GM12872 (cell line): ENCODE data around the gene C9orf43.

Source experiments
- CTCF ChIP-seq: IDR thresholded peaks from 3 replicates; pipeline ENCODE4 v1.5.1; 2011; ENCODE audit warnings: low read depth, mild to moderate bottlenecking, low read length, moderate library complexity; ENCODE audit not compliant: insufficient read depth

The C9orf43 gene

GRCh38 chr9:113380869-113381378 lies 29.6 kb upstream of the C9orf43 start:
- TF ChIP-seq CTCF = no peak

- TF ChIP-seq CTCF = no peak
Measured at GRCh38 chr9:113381909-113382411, 28.6 kb upstream of the C9orf43 start.

- TF ChIP-seq CTCF = no peak
Measured at GRCh38 chr9:113386571-113387393, 23.8 kb upstream of the C9orf43 start.

GRCh38 chr9:113387560-113388230 lies 22.9 kb upstream of the C9orf43 start:
- no peak for TF ChIP-seq CTCF

- no peak for TF ChIP-seq CTCF
Measured at GRCh38 chr9:113388833-113389232, 21.7 kb upstream of the C9orf43 start.

- TF ChIP-seq CTCF = no peak
Measured at GRCh38 chr9:113389451-113389850, 21.1 kb upstream of the C9orf43 start.

- no peak for TF ChIP-seq CTCF
Measured at GRCh38 chr9:113390192-113390960, 20.2 kb upstream of the C9orf43 start.
